ENCODE results near the gene TPMT.

- TF ChIP-seq POLR2AphosphoS5 (IDR thresholded peaks at IDR 0.05) (no peak), CTCF (IDR thresholded peaks at IDR 0.05) (no peak), POLR2A (IDR thresholded peaks at IDR 0.05) (no peak), EP300 (IDR thresholded peaks at IDR 0.05) (no peak)
Measured at GRCh38 chr6:18107061-18107460, 47.8 kb downstream of the TPMT start.

All from suprapubic skin (tissue), 4 donors.